B cell (primary cell): ENCODE results near the gene WDR7. TPM values are rescaled to one million over a fixed set of nuclear protein-coding genes. Genes with fewer than 3 reads are reported as not detected.

Source experiments
- ATAC-seq: fragments of 200-7000 bp; cut with Tn5 transposase; one replicate; pipeline ENCODE4 v1.10.0; 2021; ENCODE audit warnings: low read depth, mild to moderate bottlenecking, moderate number of reproducible peaks, moderate library complexity
- CTCF ChIA-PET: fragments of 350-600 bp; sonication (Branson Sonifier 250); formaldehyde crosslinking; loops from one replicate; lab custom pipeline; 2021; ENCODE audit warnings: antibody characterized with exemption, inconsistent platforms; lab: Charles Lee
- POLR2A ChIA-PET: fragments of 350-600 bp; sonication (Branson Sonifier 250); formaldehyde crosslinking; loops from one replicate; lab custom pipeline; 2021; ENCODE audit warnings: antibody characterized with exemption; lab: Charles Lee
- DNase-seq: peaks from one replicate; pipeline ENCODE4 v3.0.0; 2013
- H2AFZ ChIP-seq: 2 replicates; pipeline ENCODE4 v1.6.1; 2012; ENCODE audit warnings: mild to moderate bottlenecking, low read depth, low read length; ENCODE audit not compliant: insufficient read depth, poor library complexity, severe bottlenecking
- H3K27ac ChIP-seq, 2 donors: 1 replicate in 1 of 2; 2 replicates in 1 of 2; pipeline ENCODE4 v1.5.1; 2012 to 2013; ENCODE audit warnings: low read length in 2 of 2, mild to moderate bottlenecking in 2 of 2, moderate library complexity in 1 of 2
- H3K27me3 ChIP-seq, 4 experiments: fragments of 200-600 bp in 1 of 4; sonication (generic) in 1 of 4; replicated peaks in 1 of 4; 1 replicate in 2 of 4; 2 replicates in 2 of 4; pipeline versions ENCODE4 v1.6.1 to v1.7.0; 2013 to 2016; ENCODE audit warnings: low read length in 3 of 4, mild to moderate bottlenecking in 2 of 4, mixed read lengths in 1 of 4, moderate library complexity in 1 of 4; ENCODE audit not compliant: insufficient read depth in 4 of 4, control insufficient read depth in 3 of 4; ENCODE audit errors: control extremely low read depth in 1 of 4
- H3K36me3 ChIP-seq, 2 experiments: replicated peaks in 1 of 2; 1 replicate in 1 of 2; 2 replicates in 1 of 2; pipeline versions ENCODE4 v1.6.1 to v1.7.1; 2013; ENCODE audit warnings: low read length in 1 of 2; ENCODE audit not compliant: insufficient read depth in 2 of 2, control insufficient read depth in 1 of 2; ENCODE audit errors: control extremely low read depth in 1 of 2, extremely low read depth in 1 of 2
- H3K4me1 ChIP-seq, 2 donors: fragments of 200-600 bp in 1 of 2; sonication (generic) in 1 of 2; 1 replicate in 1 of 2; 2 replicates in 1 of 2; pipeline versions ENCODE4 v1.5.1 to v1.6.1; 2013 to 2017; ENCODE audit warnings: low read length in 2 of 2; ENCODE audit not compliant: control insufficient read depth in 2 of 2, insufficient read depth in 2 of 2
- H3K4me2 ChIP-seq: replicated peaks from 2 replicates; pipeline ENCODE3; 2012; ENCODE audit warnings: mild to moderate bottlenecking, low read depth, low read length; ENCODE audit not compliant: poor library complexity, severe bottlenecking
- H3K4me3 ChIP-seq, 5 experiments: fragments of 200-600 bp in 1 of 5; sonication (generic) in 1 of 5; 1 replicate in 3 of 5; 2 replicates in 2 of 5; pipeline versions ENCODE4 v1.5.1 to v1.7.0; 2011 to 2016; ENCODE audit warnings: low read length in 4 of 5, mild to moderate bottlenecking in 4 of 5, low read depth in 2 of 5, control low read depth in 1 of 5, moderate library complexity in 1 of 5; ENCODE audit not compliant: insufficient read depth in 1 of 5; ENCODE audit errors: control extremely low read depth in 1 of 5, extremely low read depth in 1 of 5
- H3K79me2 ChIP-seq: fragments of 200-600 bp; sonication (generic); one replicate; pipeline ENCODE4 v1.6.0; 2016; ENCODE audit warnings: low read length; ENCODE audit not compliant: control insufficient read depth, insufficient read depth
- H3K9ac ChIP-seq: fragments of 200-600 bp; sonication (generic); 2 replicates; pipeline ENCODE4 v1.6.1; 2017; ENCODE audit warnings: mild to moderate bottlenecking, low read length, moderate library complexity
- H3K9me3 ChIP-seq, 3 donors: one replicate each; pipeline versions ENCODE4 v1.6.1 to v1.7.1; 2013; ENCODE audit warnings: low read length in 2 of 3; ENCODE audit not compliant: control insufficient read depth in 2 of 3, insufficient read depth in 1 of 3; ENCODE audit errors: control extremely low read depth in 1 of 3
- H4K20me1 ChIP-seq: 2 replicates; pipeline ENCODE4 v1.6.0; 2012; ENCODE audit warnings: mild to moderate bottlenecking, low read length; ENCODE audit not compliant: insufficient read depth, control insufficient read depth, poor library complexity, severe bottlenecking
- H3K27ac Mint-ChIP-seq: one replicate; pipeline ENCODE4 v1.8.0; 2021; ENCODE audit warnings: mixed read lengths
- H3K27me3 Mint-ChIP-seq: one replicate; pipeline ENCODE4 v1.8.0; 2021; ENCODE audit warnings: mixed read lengths
- H3K4me1 Mint-ChIP-seq: one replicate; pipeline ENCODE4 v1.8.0; 2021; ENCODE audit warnings: mixed read lengths
- H3K4me3 Mint-ChIP-seq: one replicate; pipeline ENCODE4 v1.8.0; 2021; ENCODE audit warnings: mixed read lengths
- H3K9me3 Mint-ChIP-seq: one replicate; pipeline ENCODE4 v1.8.0; 2022; ENCODE audit warnings: mixed read lengths; ENCODE audit not compliant: insufficient read depth
- CTCF ChIP-seq: fragments of 200-600 bp; IDR thresholded peaks from one replicate; pipeline ENCODE4 v1.8.0; 2022; ENCODE audit warnings: antibody characterized with exemption, mild to moderate bottlenecking
- EZH2 ChIP-seq: IDR thresholded peaks from 2 replicates; pipeline ENCODE4 v1.6.1; 2012; ENCODE audit warnings: borderline replicate concordance, low read depth, mild to moderate bottlenecking, moderate library complexity, low read length; ENCODE audit not compliant: insufficient read depth, poor library complexity, severe bottlenecking
- WGBS: methylation state at CpG from one replicate; pipeline ENCODE4 v1.1.5; 2013; ENCODE audit warnings: missing lambda C conversion rate; ENCODE audit not compliant: insufficient coverage; 5-methylcytosine and 5-hydroxymethylcytosine counted together
- intact Hi-C: fragments of 100-400 bp; cut with micrococcal nuclease; formaldehyde crosslinking; loops from one replicate; pipeline ENCODE4 v1.10.0; 2022
- polyA plus RNA-seq: library from polyadenylated mRNA; depleted of rRNA; stranded (reverse); fragments of >200 nt; gene quantifications from 2 replicates; pipeline ENCODE4 v1.2.3, GENCODE V29; 2012
- total RNA-seq, 2 donors: library from RNA; stranded (reverse); fragments of 120-200 nt in 1 of 2; gene quantifications; 1 replicate in 1 of 2; 2 replicates in 1 of 2; pipeline versions ENCODE4 v1.2.3 to v1.2.4, GENCODE V29; 2013 to 2022

Gene WDR7
- total and polyA plus RNA-seq, 2 donors (not counting 1 experiment from before 2014, with no cell fraction given): 5.5 to 45.0 TPM

- Histone ChIP-seq H2AFZ (no peak overlapping the region), H3K4me2 (no peak overlapping the region), H3K36me3 (no peaks in the 10 kb centered on the region), H3K27ac (no peak overlapping the region), H3K79me2 (no peaks in the 10 kb centered on the region), H3K9ac (no peak overlapping the region), H3K4me3 (no peak overlapping the region), H3K9me3 (peaks cover 0 to 6% (median 0%) of the 10 kb centered on the region in 3 donors), H4K20me1 (no peaks in the 10 kb centered on the region), H3K27me3 (peaks cover 0 to 17% (median 4%) of the 10 kb centered on the region in 4 experiments), H3K4me1 (no peaks in the 10 kb centered on the region)
- DNase-seq (no peak), ATAC-seq (no peak)
- TF ChIP-seq CTCF: no peak
- TF ChIP-seq EZH2: no peak
- H3K9me3 Mint-ChIP-seq: no peaks in the 10 kb centered on the region
- no peak overlapping the region for H3K27ac Mint-ChIP-seq
- ChIA-PET CTCF (no interaction called here), POLR2A (no interaction called here)
- WGBS: 100% methylated on average over 1 of the region's 2 CpGs
- intact Hi-C loops: no loop called here
- H3K4me3 Mint-ChIP-seq: no peak overlapping the region
- peaks cover 28% of the 10 kb centered on the region for H3K27me3 Mint-ChIP-seq
- no peaks in the 10 kb centered on the region for H3K4me1 Mint-ChIP-seq
Observed at GRCh38 chr18:57035590-57035989, 384.4 kb downstream of the WDR7 start.

- Mint-ChIP-seq H3K27me3 (peaks cover 45% of the 10 kb centered on the region), H3K9me3 (no peaks in the 10 kb centered on the region), H3K4me3 (no peak overlapping the region), H3K27ac (no peak overlapping the region), H3K4me1 (no peaks in the 10 kb centered on the region)
- POLR2A ChIA-PET: no interaction called here
- Histone ChIP-seq H3K9ac (no peak overlapping the region), H3K9me3 (peaks cover 0 to 6% (median 0%) of the 10 kb centered on the region in 3 donors), H3K4me3 (no peak overlapping the region), H2AFZ (no peak overlapping the region), H3K4me1 (no peaks in the 10 kb centered on the region), H3K27me3 (peaks cover 0 to 25% (median 4%) of the 10 kb centered on the region in 4 experiments), H3K36me3 (no peaks in the 10 kb centered on the region), H3K27ac (no peak overlapping the region), H3K4me2 (no peak overlapping the region), H4K20me1 (no peaks in the 10 kb centered on the region), H3K79me2 (no peaks in the 10 kb centered on the region)
- ATAC-seq (no peak), DNase-seq (no peak)
- CTCF ChIA-PET: no interaction called here
- WGBS: 93% methylated on average over 4 of the region's 6 CpGs
- no peak for TF ChIP-seq EZH2
- no peak for TF ChIP-seq CTCF
- intact Hi-C loops: no loop called here
Observed at GRCh38 chr18:57038395-57038794, 387.2 kb downstream of the WDR7 start.
